ENCODE data around the gene NUAK1.

NUAK1 gene

GRCh38 chr12:106126441-106127337, 12.1 kb downstream of the NUAK1 start:
- Histone ChIP-seq H3K27me3 (ENCODE audit: control insufficient read depth, insufficient read depth, low read length) (no peaks in the 10 kb centered on the region), H3K9ac (ENCODE audit: low read depth, low read length) (peak overlapping the region; percentile 28)

GRCh38 chr12:106125351-106126095, 13.2 kb downstream of the NUAK1 start:
- H3K9ac ChIP-seq (ENCODE audit: low read depth, low read length): peak overlapping the region; percentile 28
- peaks cover 54% of the 10 kb centered on the region for H3K4me1 ChIP-seq (ENCODE audit: control insufficient read depth, insufficient read depth, low read length)

More at GRCh38 chr12:106126441-106127337, 12.1 kb downstream of the NUAK1 start:
- peaks cover 54% of the 10 kb centered on the region for H3K4me1 ChIP-seq (ENCODE audit: control insufficient read depth, insufficient read depth, low read length)
- H3K4me2 ChIP-seq (ENCODE audit: low read length): peak overlapping the region; percentile 5
- no peak overlapping the region for H3K4me3 ChIP-seq (ENCODE audit: low read length)
- H3K36me3 ChIP-seq (ENCODE audit: insufficient read depth, low read length): no peaks in the 10 kb centered on the region
- H3K9me3 ChIP-seq (replicated peaks; ENCODE audit: low read length): no peaks in the 10 kb centered on the region

GRCh38 chr12:106123551-106124081, 15.1 kb downstream of the NUAK1 start:
- Histone ChIP-seq H3K4me1 (ENCODE audit: control insufficient read depth, insufficient read depth, low read length) (peaks cover 54% of the 10 kb centered on the region), H3K4me2 (ENCODE audit: low read length) (peak overlapping the region; percentile 63), H3K36me3 (ENCODE audit: insufficient read depth, low read length) (no peaks in the 10 kb centered on the region), H3K27me3 (ENCODE audit: control insufficient read depth, insufficient read depth, low read length) (no peaks in the 10 kb centered on the region), H3K4me3 (ENCODE audit: low read length) (peak overlapping the region; percentile 2), H3K9ac (ENCODE audit: low read depth, low read length) (peak overlapping the region; percentile 68), H3K9me3 (replicated peaks; ENCODE audit: low read length) (no peaks in the 10 kb centered on the region)

More at GRCh38 chr12:106125351-106126095, 13.2 kb downstream of the NUAK1 start:
- Histone ChIP-seq H3K9me3 (replicated peaks; ENCODE audit: low read length) (no peaks in the 10 kb centered on the region), H3K4me2 (ENCODE audit: low read length) (no peak overlapping the region), H3K4me3 (ENCODE audit: low read length) (no peak overlapping the region), H3K36me3 (ENCODE audit: insufficient read depth, low read length) (no peaks in the 10 kb centered on the region), H3K27me3 (ENCODE audit: control insufficient read depth, insufficient read depth, low read length) (no peaks in the 10 kb centered on the region)

GRCh38 chr12:106123110-106123509, 15.6 kb downstream of the NUAK1 start:
- no peaks in the 10 kb centered on the region for H3K36me3 ChIP-seq (ENCODE audit: insufficient read depth, low read length)
- H3K9me3 ChIP-seq (replicated peaks; ENCODE audit: low read length): no peaks in the 10 kb centered on the region
- H3K4me2 ChIP-seq (ENCODE audit: low read length): peak overlapping the region; percentile 63
- H3K4me1 ChIP-seq (ENCODE audit: control insufficient read depth, insufficient read depth, low read length): peaks cover 54% of the 10 kb centered on the region
- H3K9ac ChIP-seq (ENCODE audit: low read depth, low read length): peak overlapping the region; percentile 68
- peak overlapping the region; percentile 32 for H3K4me3 ChIP-seq (ENCODE audit: low read length)
- H3K27me3 ChIP-seq (ENCODE audit: control insufficient read depth, insufficient read depth, low read length): no peaks in the 10 kb centered on the region

- Histone ChIP-seq H3K9me3 (replicated peaks; ENCODE audit: low read length) (no peaks in the 10 kb centered on the region), H3K4me2 (ENCODE audit: low read length) (no peak overlapping the region), H3K27me3 (ENCODE audit: control insufficient read depth, insufficient read depth, low read length) (no peaks in the 10 kb centered on the region), H3K4me3 (ENCODE audit: low read length) (no peak overlapping the region), H3K9ac (ENCODE audit: low read depth, low read length) (no peak overlapping the region), H3K36me3 (ENCODE audit: insufficient read depth, low read length) (no peaks in the 10 kb centered on the region), H3K4me1 (ENCODE audit: control insufficient read depth, insufficient read depth, low read length) (peaks cover 51% of the 10 kb centered on the region)
Observed at GRCh38 chr12:106122004-106122403, 16.8 kb downstream of the NUAK1 start.

- H3K4me2 ChIP-seq (ENCODE audit: low read length): no peak overlapping the region
- H3K27me3 ChIP-seq (ENCODE audit: control insufficient read depth, insufficient read depth, low read length): no peaks in the 10 kb centered on the region
- no peaks in the 10 kb centered on the region for H3K9me3 ChIP-seq (replicated peaks; ENCODE audit: low read length)
- no peaks in the 10 kb centered on the region for H3K36me3 ChIP-seq (ENCODE audit: insufficient read depth, low read length)
- no peak overlapping the region for H3K9ac ChIP-seq (ENCODE audit: low read depth, low read length)
- no peak overlapping the region for H3K4me3 ChIP-seq (ENCODE audit: low read length)
- H3K4me1 ChIP-seq (ENCODE audit: control insufficient read depth, insufficient read depth, low read length): peaks cover 37% of the 10 kb centered on the region
Observed at GRCh38 chr12:106120519-106121105, 18.1 kb downstream of the NUAK1 start.

GRCh38 chr12:106119301-106119700, 19.5 kb downstream of the NUAK1 start:
- no peaks in the 10 kb centered on the region for H3K27me3 ChIP-seq (ENCODE audit: control insufficient read depth, insufficient read depth, low read length)
- H3K4me1 ChIP-seq (ENCODE audit: control insufficient read depth, insufficient read depth, low read length): peaks cover 34% of the 10 kb centered on the region
- H3K9me3 ChIP-seq (replicated peaks; ENCODE audit: low read length): no peaks in the 10 kb centered on the region
- no peak overlapping the region for H3K4me2 ChIP-seq (ENCODE audit: low read length)
- H3K9ac ChIP-seq (ENCODE audit: low read depth, low read length): no peak overlapping the region
- no peaks in the 10 kb centered on the region for H3K36me3 ChIP-seq (ENCODE audit: insufficient read depth, low read length)
- no peak overlapping the region for H3K4me3 ChIP-seq (ENCODE audit: low read length)

GRCh38 chr12:106118381-106119130, 20.2 kb downstream of the NUAK1 start:
- Histone ChIP-seq H3K27me3 (ENCODE audit: control insufficient read depth, insufficient read depth, low read length) (no peaks in the 10 kb centered on the region), H3K36me3 (ENCODE audit: insufficient read depth, low read length) (no peaks in the 10 kb centered on the region), H3K4me1 (ENCODE audit: control insufficient read depth, insufficient read depth, low read length) (peaks cover 34% of the 10 kb centered on the region), H3K9me3 (replicated peaks; ENCODE audit: low read length) (no peaks in the 10 kb centered on the region), H3K4me2 (ENCODE audit: low read length) (no peak overlapping the region), H3K4me3 (ENCODE audit: low read length) (no peak overlapping the region), H3K9ac (ENCODE audit: low read depth, low read length) (no peak overlapping the region)

- Histone ChIP-seq H3K4me1 (ENCODE audit: control insufficient read depth, insufficient read depth, low read length) (peaks cover 32% of the 10 kb centered on the region), H3K27me3 (ENCODE audit: control insufficient read depth, insufficient read depth, low read length) (no peaks in the 10 kb centered on the region), H3K9ac (ENCODE audit: low read depth, low read length) (no peak overlapping the region), H3K9me3 (replicated peaks; ENCODE audit: low read length) (no peaks in the 10 kb centered on the region), H3K4me3 (ENCODE audit: low read length) (no peak overlapping the region), H3K4me2 (ENCODE audit: low read length) (no peak overlapping the region), H3K36me3 (ENCODE audit: insufficient read depth, low read length) (no peaks in the 10 kb centered on the region)
Observed at GRCh38 chr12:106115440-106115839, 23.3 kb downstream of the NUAK1 start.

GRCh38 chr12:106114447-106115068, 24.2 kb downstream of the NUAK1 start:
- no peak overlapping the region for H3K4me3 ChIP-seq (ENCODE audit: low read length)
- no peaks in the 10 kb centered on the region for H3K9me3 ChIP-seq (replicated peaks; ENCODE audit: low read length)
- peaks cover 32% of the 10 kb centered on the region for H3K4me1 ChIP-seq (ENCODE audit: control insufficient read depth, insufficient read depth, low read length)
- H3K27me3 ChIP-seq (ENCODE audit: control insufficient read depth, insufficient read depth, low read length): no peaks in the 10 kb centered on the region
- H3K36me3 ChIP-seq (ENCODE audit: insufficient read depth, low read length): no peaks in the 10 kb centered on the region
- peak overlapping the region; percentile 71 for H3K9ac ChIP-seq (ENCODE audit: low read depth, low read length)
- H3K4me2 ChIP-seq (ENCODE audit: low read length): peak overlapping the region; percentile 64
